GM12878 (cell line): Measurements from ENCODE around the gene NCAM1. TPM values are rescaled to one million over a fixed set of nuclear protein-coding genes. Genes with fewer than 3 reads are reported as not detected.

Experiments used
- ATAC-seq: fragments of 200-7000 bp; cut with Tn5 transposase; 3 replicates; pipeline ENCODE4 v1.9.1; 2020; ENCODE audit warnings: mild to moderate bottlenecking, moderate library complexity
- BruUV-seq: library from RNA; stranded (reverse); fragments of 400-500 nt; replicated peaks from 2 replicates; lab custom pipeline; 2021; lab: Mats Ljungman, UMichigan
- CTCF ChIA-PET: fragments of 300-600 bp; sonication (Branson Sonifier 250); formaldehyde crosslinking; extraction: SDS; loops from one replicate; lab custom pipeline; 2021; ENCODE audit warnings: inconsistent platforms; lab: Yijun Ruan, JAX
- POLR2A ChIA-PET: fragments of 350-600 bp; formaldehyde crosslinking; extraction: SDS; loops from one replicate; lab custom pipeline; 2021; ENCODE audit warnings: inconsistent platforms; lab: Charles Lee
- RAD21 ChIA-PET: fragments of 300-600 bp; sonication (Branson Sonifier 250); formaldehyde crosslinking; loops from one replicate; lab custom pipeline; 2023; ENCODE audit warnings: antibody characterized with exemption; ENCODE audit not compliant: unreplicated experiment; lab: Charles Lee
- SMC1A ChIA-PET: fragments of 300-600 bp; sonication (Branson Sonifier 250); formaldehyde crosslinking; loops from one replicate; lab custom pipeline; 2023; ENCODE audit not compliant: unreplicated experiment, uncharacterized antibody; lab: Charles Lee
- DNase-seq: peaks from one replicate; pipeline ENCODE4 v3.0.0-alpha.2; 2011; ENCODE audit warnings: low read depth, low spot score
- FAIRE-seq: peaks from 3 replicates; lab custom pipeline; 2011; peaks lifted over from hg19 to GRCh38; lab: Jason Lieb, UNC
- H2AFZ ChIP-seq: 2 replicates; pipeline ENCODE4 v1.6.0; 2011; ENCODE audit warnings: low read depth, low read length, control low read depth; ENCODE audit not compliant: control insufficient read depth
- H3K27ac ChIP-seq: 2 replicates; pipeline ENCODE4 v1.5.1; 2011; ENCODE audit warnings: control low read depth; ENCODE audit not compliant: control insufficient read depth, insufficient read depth
- H3K27me3 ChIP-seq, 2 experiments: replicated peaks in 1 of 2; 2 replicates each; pipeline versions ENCODE4 v1.6.0 to v1.6.1; 2011; ENCODE audit warnings: low read length in 1 of 2; ENCODE audit not compliant: control insufficient read depth in 2 of 2, insufficient read depth in 2 of 2
- H3K36me3 ChIP-seq, 2 experiments: 2 replicates each; pipeline ENCODE4 v1.5.1; 2011; ENCODE audit warnings: low read length in 1 of 2; ENCODE audit not compliant: control insufficient read depth in 2 of 2, insufficient read depth in 2 of 2
- H3K4me1 ChIP-seq: 2 replicates; pipeline ENCODE4 v1.6.1; 2011; ENCODE audit warnings: mild to moderate bottlenecking, low read length, moderate library complexity, mixed read lengths; ENCODE audit not compliant: control insufficient read depth, insufficient read depth
- H3K4me2 ChIP-seq: 2 replicates; pipeline ENCODE4 v1.6.0; 2011; ENCODE audit warnings: control low read depth; ENCODE audit not compliant: control insufficient read depth, insufficient read depth
- H3K4me3 ChIP-seq: fragments of 200-600 bp; sonication (generic); 2 replicates; pipeline ENCODE4 v1.5.1; 2016
- H3K79me2 ChIP-seq: 2 replicates; pipeline ENCODE4 v1.6.0; 2011; ENCODE audit warnings: low read length; ENCODE audit not compliant: control insufficient read depth, insufficient read depth
- H3K9ac ChIP-seq: 2 replicates; pipeline ENCODE4 v1.8.0; 2011; ENCODE audit warnings: low read length, control low read depth, mixed read lengths; ENCODE audit not compliant: control insufficient read depth, insufficient read depth
- H3K9me3 ChIP-seq: replicated peaks from 3 replicates; pipeline ENCODE4 v1.5.1; 2011; ENCODE audit warnings: mild to moderate bottlenecking, low read length; ENCODE audit not compliant: control insufficient read depth, insufficient read depth
- H4K20me1 ChIP-seq: 2 replicates; pipeline ENCODE4 v1.6.0; 2011; ENCODE audit not compliant: control insufficient read depth, insufficient read depth
- ETV6 ChIP-seq, 2 experiments: fragments of 450-650 bp in 1 of 2; IDR thresholded peaks in 1 of 2; conservative IDR thresholded peaks in 1 of 2; 2 replicates each; pipeline ENCODE4 v1.6.1; 2014; ENCODE audit warnings: antibody characterized with exemption in 1 of 2, borderline replicate concordance in 1 of 2, low read depth in 1 of 2, mild to moderate bottlenecking in 1 of 2, moderate library complexity in 1 of 2
- MEF2A ChIP-seq: IDR thresholded peaks from 2 replicates; pipeline ENCODE4 v1.6.1; 2011; ENCODE audit warnings: low read depth, mild to moderate bottlenecking, low read length, moderate library complexity; ENCODE audit not compliant: insufficient read depth
- MLLT1 ChIP-seq: fragments of 450-650 bp; IDR thresholded peaks from 2 replicates; pipeline ENCODE4 v1.6.1; 2016; ENCODE audit warnings: mild to moderate bottlenecking
- MXI1 ChIP-seq: fragments of 150-350 bp; IDR thresholded peaks from 2 replicates; pipeline ENCODE4 v1.6.1; 2011; ENCODE audit warnings: low read depth, mild to moderate bottlenecking, inconsistent platforms, low read length, improper control_type of control experiment
- RCOR1 ChIP-seq: conservative IDR thresholded peaks from 2 replicates; pipeline ENCODE4 v1.6.1; 2012; ENCODE audit warnings: low read depth, low read length, improper control_type of control experiment
- REST ChIP-seq: IDR thresholded peaks from 2 replicates; pipeline ENCODE4 v1.6.1; 2012; ENCODE audit warnings: mild to moderate bottlenecking, low read depth, low read length
- TBL1XR1 ChIP-seq: IDR thresholded peaks from 2 replicates; pipeline ENCODE4 v1.6.1; 2012; ENCODE audit warnings: low read depth, low read length, improper control_type of control experiment
- ZBTB4 ChIP-seq: fragments of 450-650 bp; formaldehyde crosslinking; IDR thresholded peaks from 2 replicates; pipeline ENCODE4 v1.4.0; 2022; ENCODE audit warnings: mild to moderate bottlenecking, moderate library complexity
- WGBS: methylation state at CpG from one replicate; pipeline ENCODE4 v1.1.6; 2016; ENCODE audit warnings: low lambda C conversion rate; ENCODE audit not compliant: insufficient replicate concordance, insufficient coverage; ENCODE audit errors: missing lambda C conversion rate; 5-methylcytosine and 5-hydroxymethylcytosine counted together
- in situ Hi-C: fragments of 300-500 bp; cut with MboI; formaldehyde crosslinking; loops from 9 replicates; pipeline ENCODE4 v1.14.3; 2018; ENCODE audit warnings: mixed read lengths
- intact Hi-C: fragments of 100-400 bp; cut with micrococcal nuclease; formaldehyde crosslinking; loops from one replicate; pipeline ENCODE4 v1.14.2; 2022; ENCODE audit not compliant: unreplicated experiment
- polyA plus RNA-seq, 11 experiments: library from polyadenylated mRNA; depleted of rRNA in 4 of 11; unstranded in 6 of 11; stranded (reverse) in 5 of 11; fragments of >200 nt; fragmentation: Nextera tagmentation in 4 of 11; fragmentation: Illumina TruSeq in 1 of 11; extraction: Ambion mirVana in 4 of 11; extraction: Trizol in 1 of 11; gene quantifications; 1 replicate in 1 of 11; 2 replicates in 10 of 11; pipeline versions ENCODE4 v1.2.1 to v1.2.3, GENCODE V29; 2011 to 2016; ENCODE audit warnings: inconsistent platforms in 2 of 11, missing spikeins in 2 of 11, low read depth in 1 of 11
- total RNA-seq, 4 experiments: library from RNA; depleted of rRNA in 3 of 4; stranded (reverse); fragments of >200 nt in 3 of 4; fragmentation: Illumina TruSeq in 1 of 4; extraction: Trizol in 1 of 4; gene quantifications; 2 replicates each; pipeline versions ENCODE4 v1.2.1 to v1.2.3, GENCODE V29; 2013 to 2021

NCAM1 gene
- total and polyA plus RNA-seq, 10 of the 15 experiments (the other 5 are each of a cell fraction or from before 2014, with no cell fraction given): 0.10 to 0.23 (median 0.11) TPM; not detected in 7

- Histone ChIP-seq H3K27me3 (peaks cover 0 to 3% of the 10 kb centered on the region in 2 experiments; a peak in 2 of 4 replicates), H3K79me2 (no peaks in the 10 kb centered on the region), H3K27ac (no peak overlapping the region), H3K4me3 (no peak overlapping the region), H3K4me1 (no peaks in the 10 kb centered on the region), H2AFZ (no peak overlapping the region), H3K4me2 (no peak overlapping the region), H4K20me1 (no peaks in the 10 kb centered on the region), H3K36me3 (no peaks in the 10 kb centered on the region), H3K9me3 (no peaks in the 10 kb centered on the region), H3K9ac (no peak overlapping the region)
- no TSS peak for BruUV-seq
- FAIRE-seq: no peak
- no peak for TF ChIP-seq TBL1XR1
- TF ChIP-seq ZBTB4 (CRISPR knock-in tag): no peak
- TF ChIP-seq MEF2A: no peak
- no peak for TF ChIP-seq REST
- TF ChIP-seq MXI1: no peak
- no peak for TF ChIP-seq RCOR1
- no peak for TF ChIP-seq ETV6 (conservative IDR thresholded peaks at IDR 0.05 in 1 of 2, IDR thresholded peaks at IDR 0.05 in 1 of 2; ENCODE audit: borderline replicate concordance in 1 of 2, low read depth in 1 of 2)
- TF ChIP-seq MLLT1: no peak
- WGBS: 0% methylated on average over 2 of the region's 2 CpGs
- ATAC-seq: no peak
- RAD21 ChIA-PET: no interaction called here
- CTCF ChIA-PET: no interaction called here
- in situ Hi-C loops (no loop called here), intact Hi-C loops (no loop called here)
- SMC1A ChIA-PET: interaction anchor here (1.3 kb wide), 1 partner anchor 55 kb away, joined by 3 read pairs; no protein-coding TSS in a partner anchor
- POLR2A ChIA-PET: no interaction called here
- no peak for DNase-seq
Observed at GRCh38 chr11:113249491-113249763, 288.2 kb downstream of the NCAM1 start.
